Caco-2 (cell line): ENCODE results near the gene CENPP. TPM values are rescaled to one million over a fixed set of nuclear protein-coding genes. Genes with fewer than 3 reads are reported as not detected.
A peak's percentile ranks its signal among the peaks of the same experiment; 100 is the strongest.

Source experiments
- BruUV-seq: library from RNA; stranded (reverse); fragments of 400-500 nt; replicated peaks from 2 replicates; lab custom pipeline; 2021; lab: Mats Ljungman, UMichigan
- CTCF ChIA-PET: fragments of 300-600 bp; sonication (Branson Sonifier 250); formaldehyde crosslinking; loops from one replicate; lab custom pipeline; 2022; ENCODE audit warnings: antibody characterized with exemption; lab: Charles Lee
- POLR2A ChIA-PET: fragments of 300-600 bp; sonication (Branson Sonifier 250); formaldehyde crosslinking; loops from one replicate; lab custom pipeline; 2022; ENCODE audit warnings: antibody characterized with exemption; lab: Charles Lee
- DNase-seq, 2 experiments: peaks; one replicate each; pipeline versions ENCODE4 v3.0.0 to v3.0.0-alpha.2; 2020 to 2022
- H3K27me3 ChIP-seq: replicated peaks from 2 replicates; pipeline ENCODE4 v1.6.0; 2011; ENCODE audit warnings: low read length; ENCODE audit not compliant: control insufficient read depth, insufficient read depth
- H3K36me3 ChIP-seq: 2 replicates; pipeline ENCODE4 v1.5.1; 2011; ENCODE audit warnings: low read length; ENCODE audit not compliant: control insufficient read depth, insufficient read depth
- H3K4me1 ChIP-seq: fragments of 250-450 bp; sonication (Bioruptor Pico); 2 replicates; pipeline ENCODE4 v1.5.1; 2020; ENCODE audit warnings: mild to moderate bottlenecking
- H3K4me3 ChIP-seq: 2 replicates; pipeline ENCODE4 v1.5.1; 2011; ENCODE audit warnings: low read depth, mild to moderate bottlenecking, control low read depth, low read length
- H3K9me3 ChIP-seq: fragments of 250-450 bp; sonication (Bioruptor Pico); 2 replicates; pipeline ENCODE4 v1.5.1; 2020; ENCODE audit warnings: mild to moderate bottlenecking, moderate library complexity
- H3K27ac Mint-ChIP-seq: one replicate; pipeline ENCODE4 v1.8.0; 2022; ENCODE audit warnings: mixed read lengths; ENCODE audit not compliant: unreplicated experiment
- H3K27me3 Mint-ChIP-seq: one replicate; pipeline ENCODE4 v1.8.0; 2022; ENCODE audit warnings: mixed read lengths; ENCODE audit not compliant: insufficient read depth, unreplicated experiment
- H3K36me3 Mint-ChIP-seq: one replicate; pipeline ENCODE4 v1.8.0; 2022; ENCODE audit warnings: mild to moderate bottlenecking, mixed read lengths; ENCODE audit not compliant: insufficient read depth, unreplicated experiment
- H3K4me1 Mint-ChIP-seq: one replicate; pipeline ENCODE4 v1.8.0; 2022; ENCODE audit warnings: low read depth, mixed read lengths; ENCODE audit not compliant: unreplicated experiment
- H3K4me3 Mint-ChIP-seq: one replicate; pipeline ENCODE4 v1.8.0; 2022; ENCODE audit warnings: mild to moderate bottlenecking, moderate library complexity, mixed read lengths; ENCODE audit not compliant: unreplicated experiment
- H3K9me3 Mint-ChIP-seq: one replicate; pipeline ENCODE4 v1.8.0; 2022; ENCODE audit warnings: mixed read lengths; ENCODE audit not compliant: unreplicated experiment
- CTCF ChIP-seq, 2 experiments: fragments of 200-600 bp in 1 of 2; IDR thresholded peaks; 1 replicate in 1 of 2; 2 replicates in 1 of 2; pipeline versions ENCODE4 v1.5.1 to v1.8.0; 2011 to 2022; ENCODE audit warnings: antibody characterized with exemption in 1 of 2, control low read depth in 1 of 2, inconsistent platforms in 1 of 2, low read depth in 1 of 2, low read length in 1 of 2, mild to moderate bottlenecking in 1 of 2, moderate library complexity in 1 of 2; ENCODE audit not compliant: insufficient read depth in 1 of 2, severe bottlenecking in 1 of 2, unreplicated experiment in 1 of 2
- intact Hi-C: fragments of 100-400 bp; cut with micrococcal nuclease; formaldehyde crosslinking; loops from one replicate; pipeline ENCODE4 v1.10.0; 2022; ENCODE audit not compliant: unreplicated experiment
- total RNA-seq: library from RNA; stranded (reverse); gene quantifications from 2 replicates; pipeline ENCODE4 v1.2.3, GENCODE V29; 2022

CENPP gene
- total RNA-seq, 1 experiment from 2014 or later: 7.6 TPM

GRCh38 chr9:92377876-92378275, 52.1 kb downstream of the CENPP start:
- no peak overlapping the region for H3K4me3 ChIP-seq
- Mint-ChIP-seq H3K36me3 (no peaks in the 10 kb centered on the region), H3K27me3 (no peaks in the 10 kb centered on the region), H3K4me3 (no peak overlapping the region), H3K27ac (no peak overlapping the region), H3K9me3 (peaks cover 9% of the 10 kb centered on the region), H3K4me1 (peaks cover 18% of the 10 kb centered on the region)
- no peaks in the 10 kb centered on the region for H3K36me3 ChIP-seq
- no peak for TF ChIP-seq CTCF (IDR thresholded peaks at IDR 0.05; ENCODE audit: insufficient read depth in 1 of 2, low read depth in 1 of 2, low read length in 1 of 2, severe bottlenecking in 1 of 2, unreplicated experiment in 1 of 2)
- CTCF ChIA-PET: no interaction called here
- H3K4me1 ChIP-seq: peaks cover 22% of the 10 kb centered on the region
- intact Hi-C loops: no loop called here
- H3K9me3 ChIP-seq: no peaks in the 10 kb centered on the region
- POLR2A ChIA-PET: no interaction called here
- DNase-seq: peak; percentile 2 to 37
- no peaks in the 10 kb centered on the region for H3K27me3 ChIP-seq
- BruUV-seq: no TSS peak

- H3K4me3 Mint-ChIP-seq: peak overlapping the region; percentile 37
- POLR2A ChIA-PET: no interaction called here
Measured at GRCh38 chr9:92378865-92379560, 53.3 kb downstream of the CENPP start.

GRCh38 chr9:92380603-92381002, 54.9 kb downstream of the CENPP start:
- H3K9me3 Mint-ChIP-seq: no peaks in the 10 kb centered on the region
- H3K4me1 Mint-ChIP-seq: peaks cover 18% of the 10 kb centered on the region
- no peaks in the 10 kb centered on the region for H3K36me3 Mint-ChIP-seq
- no peak overlapping the region for H3K4me3 ChIP-seq
- peaks cover 22% of the 10 kb centered on the region for H3K4me1 ChIP-seq
- intact Hi-C loops: no loop called here
- BruUV-seq: no TSS peak
- no peaks in the 10 kb centered on the region for H3K27me3 Mint-ChIP-seq
- H3K36me3 ChIP-seq: no peaks in the 10 kb centered on the region
- TF ChIP-seq CTCF (IDR thresholded peaks at IDR 0.05; ENCODE audit: insufficient read depth in 1 of 2, low read depth in 1 of 2, low read length in 1 of 2, severe bottlenecking in 1 of 2, unreplicated experiment in 1 of 2): no peak
- no peaks in the 10 kb centered on the region for H3K27me3 ChIP-seq
- CTCF ChIA-PET: no interaction called here
- POLR2A ChIA-PET: no interaction called here
- DNase-seq: no peak
- H3K9me3 ChIP-seq: no peaks in the 10 kb centered on the region
- H3K27ac Mint-ChIP-seq: no peak overlapping the region
- H3K4me3 Mint-ChIP-seq: no peak overlapping the region

More at GRCh38 chr9:92378865-92379560, 53.3 kb downstream of the CENPP start:
- no peak overlapping the region for H3K4me3 ChIP-seq
- CTCF ChIA-PET: no interaction called here
- no peaks in the 10 kb centered on the region for H3K27me3 ChIP-seq
- BruUV-seq: no TSS peak
- Mint-ChIP-seq H3K27ac (peak overlapping the region; percentile 85), H3K4me1 (peaks cover 18% of the 10 kb centered on the region), H3K27me3 (no peaks in the 10 kb centered on the region), H3K36me3 (no peaks in the 10 kb centered on the region), H3K9me3 (peaks cover 7% of the 10 kb centered on the region)
- H3K9me3 ChIP-seq: no peaks in the 10 kb centered on the region
- peaks cover 22% of the 10 kb centered on the region for H3K4me1 ChIP-seq
- intact Hi-C loops: no loop called here
- no peaks in the 10 kb centered on the region for H3K36me3 ChIP-seq
- peak; percentile 5 to 40 for DNase-seq
- TF ChIP-seq CTCF (IDR thresholded peaks at IDR 0.05; ENCODE audit: insufficient read depth in 1 of 2, low read depth in 1 of 2, low read length in 1 of 2, severe bottlenecking in 1 of 2, unreplicated experiment in 1 of 2): no peak
